Measurements from ENCODE around the gene FIZ1.

- no peak for TF ChIP-seq REST (IDR thresholded peaks at IDR 0.05; ENCODE audit: insufficient replicate concordance, low read depth)
- no peak for TF ChIP-seq POLR2AphosphoS5 (IDR thresholded peaks at IDR 0.05; ENCODE audit: low read depth)
- TF ChIP-seq, protein P1, sequence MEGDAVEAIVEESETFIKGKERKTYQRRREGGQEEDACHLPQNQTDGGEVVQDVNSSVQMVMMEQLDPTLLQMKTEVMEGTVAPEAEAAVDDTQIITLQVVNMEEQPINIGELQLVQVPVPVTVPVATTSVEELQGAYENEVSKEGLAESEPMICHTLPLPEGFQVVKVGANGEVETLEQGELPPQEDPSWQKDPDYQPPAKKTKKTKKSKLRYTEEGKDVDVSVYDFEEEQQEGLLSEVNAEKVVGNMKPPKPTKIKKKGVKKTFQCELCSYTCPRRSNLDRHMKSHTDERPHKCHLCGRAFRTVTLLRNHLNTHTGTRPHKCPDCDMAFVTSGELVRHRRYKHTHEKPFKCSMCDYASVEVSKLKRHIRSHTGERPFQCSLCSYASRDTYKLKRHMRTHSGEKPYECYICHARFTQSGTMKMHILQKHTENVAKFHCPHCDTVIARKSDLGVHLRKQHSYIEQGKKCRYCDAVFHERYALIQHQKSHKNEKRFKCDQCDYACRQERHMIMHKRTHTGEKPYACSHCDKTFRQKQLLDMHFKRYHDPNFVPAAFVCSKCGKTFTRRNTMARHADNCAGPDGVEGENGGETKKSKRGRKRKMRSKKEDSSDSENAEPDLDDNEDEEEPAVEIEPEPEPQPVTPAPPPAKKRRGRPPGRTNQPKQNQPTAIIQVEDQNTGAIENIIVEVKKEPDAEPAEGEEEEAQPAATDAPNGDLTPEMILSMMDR (IDR thresholded peaks at IDR 0.05; ENCODE audit: insufficient read depth, low read length): no peak
- TF ChIP-seq GABPA (IDR thresholded peaks at IDR 0.05; ENCODE audit: low read depth): no peak
- TF ChIP-seq SPI1 (IDR thresholded peaks at IDR 0.05; ENCODE audit: borderline replicate concordance, low read depth): no peak
These were observed 46.2 kb upstream of the FIZ1 start for GRCh38 chr19:55645512-55645881.
